A549 (cell line): Measurements from ENCODE around the gene ITGA1. TPM values are rescaled to one million over a fixed set of nuclear protein-coding genes. Genes with fewer than 3 reads are reported as not detected.

ENCODE experiments used
- ATAC-seq, 2 experiments: fragments of 200-7000 bp in 1 of 2; fragments of >200 bp in 1 of 2; cut with Nextera tagmentation in 1 of 2; cut with Tn5 transposase in 1 of 2; 3 replicates each; pipeline versions ENCODE4 v1.8.0 to v1.9.1; 2018 to 2020; ENCODE audit warnings: mild to moderate bottlenecking in 1 of 2, moderate library complexity in 1 of 2
- CTCF ChIA-PET: fragments of 300-600 bp; sonication (Branson Sonifier 250); formaldehyde crosslinking; extraction: SDS; loops from one replicate; lab custom pipeline; 2021; ENCODE audit warnings: antibody characterized with exemption, inconsistent platforms; lab: Yijun Ruan, JAX
- POLR2A ChIA-PET: fragments of 350-600 bp; formaldehyde crosslinking; extraction: SDS; loops from one replicate; lab custom pipeline; 2021; ENCODE audit warnings: antibody characterized with exemption, inconsistent platforms; lab: Yijun Ruan, JAX
- DNase-seq, 2 experiments: peaks; one replicate each; pipeline versions ENCODE4 v3.0.0 to v3.0.0-alpha.2; 2011 to 2016; ENCODE audit warnings: low read depth in 1 of 2, low spot score in 1 of 2
- FAIRE-seq: peaks from 2 replicates; lab custom pipeline; 2011; peaks lifted over from hg19 to GRCh38; lab: Jason Lieb, UNC
- H3K27ac ChIP-seq, 2 experiments: fragments of >200 bp; sonication (Bioruptor Twin); formaldehyde crosslinking; 3 replicates each; pipeline ENCODE4 v1.5.1; 2016 to 2017
- H3K4me1 ChIP-seq: fragments of >200 bp; sonication (Bioruptor Twin); formaldehyde crosslinking; 3 replicates; pipeline ENCODE4 v1.6.1; 2016
- H3K4me2 ChIP-seq: fragments of >200 bp; sonication (Bioruptor Twin); formaldehyde crosslinking; 3 replicates; pipeline ENCODE4 v1.6.1; 2016
- H3K4me3 ChIP-seq: fragments of >200 bp; sonication (Bioruptor Twin); formaldehyde crosslinking; 3 replicates; pipeline ENCODE4 v1.5.1; 2016
- H3K9me3 ChIP-seq: fragments of >200 bp; sonication (Bioruptor Twin); formaldehyde crosslinking; 3 replicates; pipeline ENCODE4 v1.6.1; 2016
- BCL3 ChIP-seq: fragments of >200 bp; sonication (Bioruptor Twin); formaldehyde crosslinking; IDR thresholded peaks from 3 replicates; pipeline ENCODE4 v1.6.1; 2016
- CBX8 ChIP-seq: fragments of 200-600 bp; sonication (generic); IDR thresholded peaks from 2 replicates; pipeline ENCODE4 v1.6.1; 2016
- EHMT2 ChIP-seq: fragments of 200-600 bp; sonication (generic); IDR thresholded peaks from 2 replicates; pipeline ENCODE4 v1.6.1; 2016; ENCODE audit warnings: antibody characterized with exemption, low read depth, mild to moderate bottlenecking, moderate library complexity
- EP300 ChIP-seq, 2 experiments: fragments of >200 bp; sonication (Bioruptor Twin); formaldehyde crosslinking; IDR thresholded peaks; 2 replicates in 1 of 2; 3 replicates in 1 of 2; pipeline ENCODE4 v1.6.1; 2016 to 2017
- FOSB ChIP-seq: fragments of 250-450 bp; sonication (Bioruptor Pico); IDR thresholded peaks from 2 replicates; pipeline ENCODE4 v1.5.0; 2020; ENCODE audit warnings: mild to moderate bottlenecking, moderate library complexity
- FOSL2 ChIP-seq, 2 experiments: fragments of 450-650 bp in 1 of 2; fragments of >200 bp in 1 of 2; sonication (Bioruptor Twin) in 1 of 2; formaldehyde crosslinking; IDR thresholded peaks; 2 replicates each; pipeline versions ENCODE4 v1.5.0 to v1.6.1; 2016 to 2020; ENCODE audit warnings: mild to moderate bottlenecking in 1 of 2, moderate library complexity in 1 of 2
- GATA3 ChIP-seq: IDR thresholded peaks from 2 replicates; pipeline ENCODE4 v1.6.1; 2012; ENCODE audit warnings: borderline replicate concordance
- HES2 ChIP-seq: fragments of >200 bp; sonication (Bioruptor Twin); formaldehyde crosslinking; IDR thresholded peaks from 2 replicates; pipeline ENCODE4 v1.6.1; 2016
- HOXB5 ChIP-seq: fragments of 250-450 bp; sonication (Bioruptor Pico); IDR thresholded peaks from 2 replicates; pipeline ENCODE4 v1.5.0; 2020; ENCODE audit warnings: mild to moderate bottlenecking, moderate library complexity
- JUN ChIP-seq, 2 experiments: fragments of >200 bp; sonication (Bioruptor Twin); formaldehyde crosslinking; IDR thresholded peaks; 2 replicates in 1 of 2; 3 replicates in 1 of 2; pipeline ENCODE4 v1.6.1; 2016 to 2017
- JUNB ChIP-seq: fragments of >200 bp; sonication (Bioruptor Twin); formaldehyde crosslinking; IDR thresholded peaks from 2 replicates; pipeline ENCODE4 v1.6.1; 2016
- KDM1A ChIP-seq: fragments of 200-600 bp; sonication (generic); IDR thresholded peaks from 2 replicates; pipeline ENCODE4 v1.6.1; 2016; ENCODE audit warnings: low read depth, mild to moderate bottlenecking
- KDM5A ChIP-seq: fragments of 200-600 bp; sonication (generic); IDR thresholded peaks from 2 replicates; pipeline ENCODE4 v1.6.1; 2016; ENCODE audit warnings: antibody characterized with exemption, mild to moderate bottlenecking
- MAFK ChIP-seq: fragments of 450-650 bp; IDR thresholded peaks from 2 replicates; pipeline ENCODE4 v1.6.1; 2014; ENCODE audit not compliant: partially characterized antibody
- MYC ChIP-seq: IDR thresholded peaks from 2 replicates; pipeline ENCODE4 v1.6.1; 2012; ENCODE audit warnings: mild to moderate bottlenecking, inconsistent platforms, low read length, improper control_type of control experiment, borderline replicate concordance
- NFE2L2 ChIP-seq: fragments of 150-350 bp; conservative IDR thresholded peaks from 2 replicates; pipeline ENCODE4 v1.6.1; 2014; ENCODE audit warnings: low read length
- NR3C1 ChIP-seq: fragments of >200 bp; sonication (Bioruptor Twin); formaldehyde crosslinking; IDR thresholded peaks from 3 replicates; pipeline ENCODE4 v1.6.1; 2017
- PHF8 ChIP-seq: fragments of 200-600 bp; sonication (generic); IDR thresholded peaks from 2 replicates; pipeline ENCODE4 v1.6.1; 2016; ENCODE audit warnings: low read depth, mild to moderate bottlenecking, antibody characterized with exemption, moderate library complexity, borderline replicate concordance
- REST ChIP-seq: fragments of 200-600 bp; sonication (generic); IDR thresholded peaks from 2 replicates; pipeline ENCODE4 v1.6.1; 2016; ENCODE audit warnings: antibody characterized with exemption, mild to moderate bottlenecking, moderate library complexity
- RNF2 ChIP-seq: fragments of 200-600 bp; sonication (generic); IDR thresholded peaks from 2 replicates; pipeline ENCODE4 v1.6.1; 2016; ENCODE audit warnings: low read depth, mild to moderate bottlenecking, antibody characterized with exemption, moderate library complexity, borderline replicate concordance
- SMC3 ChIP-seq: fragments of >200 bp; sonication (Bioruptor Twin); formaldehyde crosslinking; IDR thresholded peaks from 3 replicates; pipeline ENCODE4 v1.6.1; 2018; ENCODE audit warnings: inconsistent platforms
- TFCP2L1 ChIP-seq: fragments of 250-450 bp; sonication (Bioruptor Pico); IDR thresholded peaks from 2 replicates; pipeline ENCODE4 v1.5.0; 2021; ENCODE audit warnings: mild to moderate bottlenecking
- TP53 ChIP-seq: fragments of 250-450 bp; sonication (Bioruptor Pico); IDR thresholded peaks from 2 replicates; pipeline ENCODE4 v1.5.0; 2021; ENCODE audit warnings: mild to moderate bottlenecking, moderate library complexity
- USF2 ChIP-seq: fragments of 450-650 bp; IDR thresholded peaks from 2 replicates; pipeline ENCODE4 v1.6.1; 2014; ENCODE audit warnings: antibody characterized with exemption
- WGBS: methylation state at CpG from one replicate; pipeline ENCODE4 v1.1.6; 2017; ENCODE audit errors: missing lambda C conversion rate; 5-methylcytosine and 5-hydroxymethylcytosine counted together
- polyA plus RNA-seq, 4 experiments: library from polyadenylated mRNA; depleted of rRNA in 3 of 4; stranded (reverse); fragments of >200 nt; fragmentation: RNase III in 1 of 4; extraction: RNeasy Plus Mini Kit Qiagen cat#74134 plus additional on column Dnase treatment in 1 of 4; gene quantifications; 2 replicates in 3 of 4; 3 replicates in 1 of 4; pipeline ENCODE4 v1.2.3, GENCODE V29; 2011 to 2017
- TF ChIP-seq, protein P1 (sequence below): fragments of 150-350 bp; IDR thresholded peaks from 2 replicates; pipeline ENCODE4 v1.6.1; 2014; ENCODE audit warnings: low read depth, mild to moderate bottlenecking, low read length

Gene ITGA1
- polyA plus RNA-seq, 2 of the 4 experiments (the other 2 are of a cell fraction) = 1.5 to 5.5 TPM

DNA sequence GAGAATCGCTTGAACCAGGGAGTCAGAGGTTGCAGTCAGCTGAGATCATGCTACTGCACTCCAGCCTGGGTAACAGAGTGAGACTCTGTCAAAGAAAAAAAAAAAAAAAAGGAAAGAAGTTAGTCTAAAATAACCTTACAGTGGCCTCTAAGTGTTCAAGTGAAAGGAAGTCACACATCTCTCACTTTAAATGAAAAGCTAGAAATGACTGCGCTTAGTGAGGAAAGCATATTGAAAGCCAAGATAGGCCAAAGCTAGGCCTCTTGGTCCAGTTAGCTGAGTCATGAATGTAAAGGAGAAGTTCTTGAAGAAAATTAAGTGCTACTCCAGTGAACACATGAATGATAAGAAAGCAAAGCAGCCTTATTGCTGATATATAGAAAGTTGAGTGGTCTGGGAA, 38.1 kb downstream of the ITGA1 start:
- CTCF ChIA-PET = interaction anchor here (1.2 to 1.5 kb wide), 3 partner anchors 14 to 90 kb away, joined by 3 to 4 read pairs (median 4); no protein-coding TSS in a partner anchor
- no peak for FAIRE-seq
- no peak for DNase-seq
- Histone ChIP-seq H3K4me3 (no peak overlapping the region), H3K9me3 (no peaks in the 10 kb centered on the region), H3K4me2 (no peak overlapping the region), H3K4me1 (no peaks in the 10 kb centered on the region), H3K27ac (no peak overlapping the region)
- ATAC-seq = no peak
- POLR2A ChIA-PET = no interaction called here
- TF ChIP-seq EP300 (IDR thresholded peaks at IDR 0.05) (no peak), JUN (IDR thresholded peaks at IDR 0.05) (no peak), PHF8 (no peak), FOSB (CRISPR knock-in tag) (no peak), USF2 (no peak), NR3C1 (no peak), RNF2 (no peak)
- 82% methylated on average over 2 of the region's 2 CpGs for WGBS

GRCh38 chr5:52827815-52828214, 40.1 kb downstream of the ITGA1 start:
- 17% methylated on average over 1 of the region's 1 CpG for WGBS
- no peaks in the 10 kb centered on the region for H3K9me3 ChIP-seq
- ATAC-seq (no peak), DNase-seq (no peak), FAIRE-seq (no peak)
- TF ChIP-seq KDM5A (no peak), NFE2L2 (no peak), FOSL2 (IDR thresholded peaks at IDR 0.05) (no peak), FOSL2 (CRISPR knock-in tag; IDR thresholded peaks at IDR 0.05) (no peak), SMC3 (no peak), CBX8 (no peak), HOXB5 (CRISPR knock-in tag) (no peak), EP300 (IDR thresholded peaks at IDR 0.05) (no peak), MAFK (no peak), GATA3 (no peak), KDM1A (no peak), TFCP2L1 (CRISPR knock-in tag) (no peak), JUNB (no peak), HES2 (no peak), TP53 (no peak), BCL3 (no peak), REST (no peak), EHMT2 (no peak), MYC (no peak)
- TF ChIP-seq, protein P1, sequence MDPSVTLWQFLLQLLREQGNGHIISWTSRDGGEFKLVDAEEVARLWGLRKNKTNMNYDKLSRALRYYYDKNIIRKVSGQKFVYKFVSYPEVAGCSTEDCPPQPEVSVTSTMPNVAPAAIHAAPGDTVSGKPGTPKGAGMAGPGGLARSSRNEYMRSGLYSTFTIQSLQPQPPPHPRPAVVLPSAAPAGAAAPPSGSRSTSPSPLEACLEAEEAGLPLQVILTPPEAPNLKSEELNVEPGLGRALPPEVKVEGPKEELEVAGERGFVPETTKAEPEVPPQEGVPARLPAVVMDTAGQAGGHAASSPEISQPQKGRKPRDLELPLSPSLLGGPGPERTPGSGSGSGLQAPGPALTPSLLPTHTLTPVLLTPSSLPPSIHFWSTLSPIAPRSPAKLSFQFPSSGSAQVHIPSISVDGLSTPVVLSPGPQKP = no peak
- H3K4me2 ChIP-seq = no peak overlapping the region
- no peak overlapping the region for H3K27ac ChIP-seq
- ChIA-PET POLR2A (no interaction called here), CTCF (no interaction called here)
- no peaks in the 10 kb centered on the region for H3K4me1 ChIP-seq
- no peak overlapping the region for H3K4me3 ChIP-seq
